ENCODE measurements around the gene PDE8A.

Gene PDE8A

GRCh38 chr15:84944311-84944710 lies 37.3 kb upstream of the PDE8A start:
- no peak overlapping the region for H3K4me3 ChIP-seq (replicated peaks; ENCODE audit: low read depth, low read length)
- no peak for DNase-seq (ENCODE audit: extremely low read depth, low read depth)
- TF ChIP-seq CTCF (IDR thresholded peaks at IDR 0.05; ENCODE audit: low read depth, low read length, missing control alignments), result no peak

- no peak overlapping the region for H3K4me3 ChIP-seq (replicated peaks; ENCODE audit: low read depth, low read length)
- no peak for TF ChIP-seq CTCF (IDR thresholded peaks at IDR 0.05; ENCODE audit: low read depth, low read length, missing control alignments)
- no peak for DNase-seq (ENCODE audit: extremely low read depth, low read depth)
Observed at GRCh38 chr15:84944861-84945260, 36.8 kb upstream of the PDE8A start.

GRCh38 chr15:84946772-84947489 lies 34.7 kb upstream of the PDE8A start:
- no peak for DNase-seq (ENCODE audit: extremely low read depth, low read depth)
- no peak for TF ChIP-seq CTCF (IDR thresholded peaks at IDR 0.05; ENCODE audit: low read depth, low read length, missing control alignments)

GRCh38 chr15:84947947-84948830 lies 33.5 kb upstream of the PDE8A start:
- DNase-seq (ENCODE audit: extremely low read depth, low read depth), result peak; percentile 74
- no peak for TF ChIP-seq CTCF (IDR thresholded peaks at IDR 0.05; ENCODE audit: low read depth, low read length, missing control alignments)
- H3K4me3 ChIP-seq (replicated peaks; ENCODE audit: low read depth, low read length), result no peak overlapping the region

More at GRCh38 chr15:84946772-84947489, 34.7 kb upstream of the PDE8A start:
- no peak overlapping the region for H3K4me3 ChIP-seq (replicated peaks; ENCODE audit: low read depth, low read length)

- no peak for DNase-seq (ENCODE audit: extremely low read depth, low read depth)
- H3K4me3 ChIP-seq (replicated peaks; ENCODE audit: low read depth, low read length), result no peak overlapping the region
- TF ChIP-seq CTCF (IDR thresholded peaks at IDR 0.05; ENCODE audit: low read depth, low read length, missing control alignments), result no peak
Observed at GRCh38 chr15:84949043-84949442, 32.6 kb upstream of the PDE8A start.

- DNase-seq (ENCODE audit: extremely low read depth, low read depth), result no peak
- no peak overlapping the region for H3K4me3 ChIP-seq (replicated peaks; ENCODE audit: low read depth, low read length)
- no peak for TF ChIP-seq CTCF (IDR thresholded peaks at IDR 0.05; ENCODE audit: low read depth, low read length, missing control alignments)
Observed at GRCh38 chr15:84949845-84950569, 31.6 kb upstream of the PDE8A start.
